AG08395 (cell line): ENCODE data around the gene TRIM27.
"Not testable (repeated sequence)": the region's sequence is repeated elsewhere in the genome, so short reads cannot be mapped to it uniquely, and the experiment has no call there.

ENCODE experiments used
- DNase-seq: peaks from one replicate; pipeline ENCODE4 v3.0.0; 2012; ENCODE audit warnings: mixed read lengths, low spot score

TRIM27 gene

GRCh38 chr6:28923318-28924102 lies at the start of gene TRIM27:
Gene TRIM27, minus strand, starts transcription at chr6:28923985. Its CDS starts 353 bp downstream, at chr6:28923632.
- peak; percentile 93 for DNase-seq

GRCh38 chr6:28970056-28970455 lies 46.3 kb upstream of the TRIM27 start:
- DNase-seq, result not testable (repeated sequence)

- DNase-seq, result no peak
Measured at GRCh38 chr6:28969129-28969528, 45.3 kb upstream of the TRIM27 start.

- no peak for DNase-seq
Measured at GRCh38 chr6:28968476-28968875, 44.7 kb upstream of the TRIM27 start.

- DNase-seq, result no peak
Measured at GRCh38 chr6:28965706-28966105, 41.9 kb upstream of the TRIM27 start.

- no peak for DNase-seq
Measured at GRCh38 chr6:28960846-28961500, 37.2 kb upstream of the TRIM27 start.

GRCh38 chr6:28958561-28959243 lies 34.9 kb upstream of the TRIM27 start:
- not testable (repeated sequence) for DNase-seq

- not testable (repeated sequence) for DNase-seq
Measured at GRCh38 chr6:28957795-28958314, 34.1 kb upstream of the TRIM27 start.

GRCh38 chr6:28956331-28956730 lies 32.5 kb upstream of the TRIM27 start:
- DNase-seq, result no peak

- DNase-seq, result peak; percentile 10
Measured at GRCh38 chr6:28953585-28954258, 29.9 kb upstream of the TRIM27 start.

GRCh38 chr6:28953039-28953584 lies 29.3 kb upstream of the TRIM27 start:
- DNase-seq, result peak; percentile 58

GRCh38 chr6:28949656-28950195 lies 25.9 kb upstream of the TRIM27 start:
- not testable (repeated sequence) for DNase-seq

- no peak for DNase-seq
Measured at GRCh38 chr6:28948782-28949486, 25.1 kb upstream of the TRIM27 start.

- no peak for DNase-seq
Measured at GRCh38 chr6:28947831-28948270, 24.1 kb upstream of the TRIM27 start.

GRCh38 chr6:28947067-28947765 lies 23.4 kb upstream of the TRIM27 start:
- DNase-seq, result no peak

GRCh38 chr6:28945349-28945748 lies 21.6 kb upstream of the TRIM27 start:
- DNase-seq, result no peak

GRCh38 chr6:28944412-28944865 lies 20.7 kb upstream of the TRIM27 start:
- DNase-seq, result peak; percentile 52

- peak; percentile 65 for DNase-seq
Measured at GRCh38 chr6:28943557-28944411, 20.0 kb upstream of the TRIM27 start.

GRCh38 chr6:28943223-28943556 lies 19.4 kb upstream of the TRIM27 start:
- DNase-seq, result no peak
